Natural killer cell treated with Interleukin-12 subunit alpha and Interleukin-12 subunit beta and Interleukin-15 and Interleukin-18, amount 100 ng/mL, for 72 hours (primary cell): ENCODE measurements around the gene ZNF512. TPM values are rescaled to one million over a fixed set of nuclear protein-coding genes. Genes with fewer than 3 reads are reported as not detected.
A peak's percentile ranks its signal among the peaks of the same experiment; 100 is the strongest.

ENCODE experiments used
- ATAC-seq, 2 donors: fragments of 150-1000 bp; cut with Tn5 transposase in 1 of 2; sonication (Bioruptor Pico), chemical (Tn5 transposase) in 1 of 2; 2 replicates each; pipeline ENCODE4 v1.10.0; 2021
- DNase-seq: peaks from one replicate; pipeline ENCODE4 v3.0.0; 2022; ENCODE audit warnings: low spot score
- H3K27ac Mint-ChIP-seq, 2 donors: 1 replicate in 1 of 2; 2 replicates in 1 of 2; pipeline ENCODE4 v1.8.0; 2022; ENCODE audit warnings: mixed read lengths in 2 of 2, mild to moderate bottlenecking in 1 of 2, moderate library complexity in 1 of 2
- H3K27me3 Mint-ChIP-seq, 2 donors: 1 replicate in 1 of 2; 2 replicates in 1 of 2; pipeline ENCODE4 v1.8.0; 2022; ENCODE audit warnings: mixed read lengths in 2 of 2
- H3K36me3 Mint-ChIP-seq: one replicate; pipeline ENCODE4 v1.8.0; 2022; ENCODE audit warnings: mixed read lengths
- H3K4me1 Mint-ChIP-seq, 2 donors: 1 replicate in 1 of 2; 2 replicates in 1 of 2; pipeline ENCODE4 v1.8.0; 2022; ENCODE audit warnings: low read depth in 2 of 2, mixed read lengths in 2 of 2, mild to moderate bottlenecking in 1 of 2
- H3K4me3 Mint-ChIP-seq: one replicate; pipeline ENCODE4 v1.8.0; 2022; ENCODE audit warnings: mixed read lengths
- H3K9me3 Mint-ChIP-seq: 2 replicates; pipeline ENCODE4 v1.8.0; 2022; ENCODE audit warnings: mixed read lengths
- total RNA-seq, 2 donors: library from RNA; stranded (reverse); gene quantifications; one replicate each; pipeline ENCODE4 v1.2.3, GENCODE V29; 2022

Gene ZNF512
- total RNA-seq, 2 donors from 2014 or later: 10.1 to 24.0 TPM

- H3K4me3 Mint-ChIP-seq: no peak overlapping the region
- H3K27me3 Mint-ChIP-seq: peaks cover 32 to 69% of the 10 kb centered on the region in 2 donors
- DNase-seq (no peak), ATAC-seq (no peak)
- H3K36me3 Mint-ChIP-seq: peaks cover 5% of the 10 kb centered on the region
- H3K9me3 Mint-ChIP-seq: peaks cover 3% of the 10 kb centered on the region
- H3K27ac Mint-ChIP-seq: no peak overlapping the region
- peaks cover 23 to 36% of the 10 kb centered on the region in 2 donors for H3K4me1 Mint-ChIP-seq
Measured at GRCh38 chr2:27569398-27569797, 13.4 kb upstream of the ZNF512 start.

GRCh38 chr2:27571197-27571596, 11.6 kb upstream of the ZNF512 start:
- peaks cover 3% of the 10 kb centered on the region for H3K9me3 Mint-ChIP-seq
- peaks cover 21 to 58% of the 10 kb centered on the region in 2 donors for H3K27me3 Mint-ChIP-seq
- DNase-seq (no peak), ATAC-seq (no peak)
- peak overlapping the region in 1 of 2 donors; percentile 52 for H3K27ac Mint-ChIP-seq
- H3K4me1 Mint-ChIP-seq: peaks cover 23 to 36% of the 10 kb centered on the region in 2 donors
- no peak overlapping the region for H3K4me3 Mint-ChIP-seq
- H3K36me3 Mint-ChIP-seq: peaks cover 5% of the 10 kb centered on the region

- Mint-ChIP-seq H3K9me3 (peaks cover 3% of the 10 kb centered on the region), H3K36me3 (peaks cover 5% of the 10 kb centered on the region), H3K4me1 (peaks cover 23 to 36% of the 10 kb centered on the region in 2 donors), H3K27me3 (peaks cover 18 to 58% of the 10 kb centered on the region in 2 donors), H3K27ac (peak overlapping the region in 1 of 2 donors; percentile 52), H3K4me3 (peak overlapping the region; percentile 5)
- no peak for DNase-seq
- no peak for ATAC-seq
Measured at GRCh38 chr2:27571681-27572080, 11.2 kb upstream of the ZNF512 start.

- Mint-ChIP-seq H3K27ac (peak overlapping the region; percentile 41 to 52), H3K4me3 (peak overlapping the region; percentile 5), H3K4me1 (peaks cover 23 to 36% of the 10 kb centered on the region in 2 donors), H3K27me3 (peaks cover 15 to 57% of the 10 kb centered on the region in 2 donors), H3K36me3 (peaks cover 5% of the 10 kb centered on the region), H3K9me3 (peaks cover 3% of the 10 kb centered on the region)
- DNase-seq: no peak
- peak; percentile 79 to 84 for ATAC-seq
Measured at GRCh38 chr2:27572439-27572838, 10.4 kb upstream of the ZNF512 start.

- H3K36me3 Mint-ChIP-seq: peaks cover 4% of the 10 kb centered on the region
- peaks cover 23 to 36% of the 10 kb centered on the region in 2 donors for H3K4me1 Mint-ChIP-seq
- DNase-seq: peak; percentile 80
- H3K4me3 Mint-ChIP-seq: no peak overlapping the region
- peak overlapping the region; percentile 41 to 52 for H3K27ac Mint-ChIP-seq
- ATAC-seq: peak; percentile 89
- H3K27me3 Mint-ChIP-seq: peaks cover 14 to 57% of the 10 kb centered on the region in 2 donors
- peaks cover 3% of the 10 kb centered on the region for H3K9me3 Mint-ChIP-seq
Measured at GRCh38 chr2:27572998-27573429, 9.8 kb upstream of the ZNF512 start.

- peaks cover 3% of the 10 kb centered on the region for H3K9me3 Mint-ChIP-seq
- H3K4me3 Mint-ChIP-seq: no peak overlapping the region
- peaks cover 12 to 57% of the 10 kb centered on the region in 2 donors for H3K27me3 Mint-ChIP-seq
- no peak for ATAC-seq
- peak overlapping the region in 1 of 2 donors; percentile 41 for H3K27ac Mint-ChIP-seq
- DNase-seq: no peak
- peaks cover 22 to 36% of the 10 kb centered on the region in 2 donors for H3K4me1 Mint-ChIP-seq
- H3K36me3 Mint-ChIP-seq: peaks cover under 1% of the 10 kb centered on the region
Measured at GRCh38 chr2:27573452-27573851, 9.4 kb upstream of the ZNF512 start.

GRCh38 chr2:27581417-27582128, 1.3 kb upstream of the ZNF512 start:
- DNase-seq (no peak), ATAC-seq (no peak)
- H3K27ac Mint-ChIP-seq: peak overlapping the region; percentile 7 to 85
- no peaks in the 10 kb centered on the region for H3K9me3 Mint-ChIP-seq
- peaks cover 28 to 37% of the 10 kb centered on the region in 2 donors for H3K27me3 Mint-ChIP-seq
- H3K4me3 Mint-ChIP-seq: peak overlapping the region; percentile 36
- H3K4me1 Mint-ChIP-seq: peaks cover 27 to 41% of the 10 kb centered on the region in 2 donors
- H3K36me3 Mint-ChIP-seq: peaks cover 15% of the 10 kb centered on the region

GRCh38 chr2:27582129-27582694, 630 bp upstream of the ZNF512 start:
- peak overlapping the region; percentile 83 to 85 for H3K27ac Mint-ChIP-seq
- no peaks in the 10 kb centered on the region for H3K9me3 Mint-ChIP-seq
- no peak for DNase-seq
- H3K36me3 Mint-ChIP-seq: peaks cover 15% of the 10 kb centered on the region
- H3K4me1 Mint-ChIP-seq: peaks cover 33 to 47% of the 10 kb centered on the region in 2 donors
- H3K4me3 Mint-ChIP-seq: peak overlapping the region; percentile 98
- no peak for ATAC-seq
- H3K27me3 Mint-ChIP-seq: peaks cover 26 to 31% of the 10 kb centered on the region in 2 donors

- no peak for DNase-seq
- Mint-ChIP-seq H3K27me3 (peaks cover 19 to 20% of the 10 kb centered on the region in 2 donors), H3K36me3 (peaks cover 15% of the 10 kb centered on the region), H3K4me1 (peaks cover 38 to 47% of the 10 kb centered on the region in 2 donors), H3K27ac (peak overlapping the region; percentile 83 to 85), H3K9me3 (no peaks in the 10 kb centered on the region), H3K4me3 (peak overlapping the region; percentile 98)
- no peak for ATAC-seq
Measured at GRCh38 chr2:27583390-27583915, 611 bp downstream of the ZNF512 start.

- ATAC-seq (no peak), DNase-seq (no peak)
- Mint-ChIP-seq H3K4me3 (peak overlapping the region; percentile 98), H3K27ac (no peak overlapping the region), H3K9me3 (no peaks in the 10 kb centered on the region), H3K27me3 (peaks cover 8 to 10% of the 10 kb centered on the region in 2 donors), H3K4me1 (peaks cover 38 to 52% of the 10 kb centered on the region in 2 donors), H3K36me3 (peaks cover 12% of the 10 kb centered on the region)
Measured at GRCh38 chr2:27584597-27584996, 1.8 kb downstream of the ZNF512 start.

- DNase-seq: no peak
- H3K27me3 Mint-ChIP-seq: no peaks in the 10 kb centered on the region
- H3K4me3 Mint-ChIP-seq: peak overlapping the region; percentile 1
- peaks cover 26% of the 10 kb centered on the region for H3K36me3 Mint-ChIP-seq
- no peak for ATAC-seq
- no peak overlapping the region for H3K27ac Mint-ChIP-seq
- peaks cover 53 to 63% of the 10 kb centered on the region in 2 donors for H3K4me1 Mint-ChIP-seq
- H3K9me3 Mint-ChIP-seq: peaks cover 5% of the 10 kb centered on the region
Measured at GRCh38 chr2:27587025-27587424, 4.2 kb downstream of the ZNF512 start.

- Mint-ChIP-seq H3K9me3 (peaks cover 5% of the 10 kb centered on the region), H3K4me3 (no peak overlapping the region), H3K4me1 (peaks cover 50 to 55% of the 10 kb centered on the region in 2 donors), H3K27me3 (no peaks in the 10 kb centered on the region), H3K27ac (no peak overlapping the region), H3K36me3 (peaks cover 23% of the 10 kb centered on the region)
- ATAC-seq: no peak
- DNase-seq: no peak
Measured at GRCh38 chr2:27588308-27588707, 5.5 kb downstream of the ZNF512 start.

GRCh38 chr2:27591745-27592144, 8.9 kb downstream of the ZNF512 start:
- Mint-ChIP-seq H3K27me3 (no peaks in the 10 kb centered on the region), H3K4me1 (peaks cover 32 to 39% of the 10 kb centered on the region in 2 donors), H3K9me3 (peaks cover 5% of the 10 kb centered on the region), H3K27ac (peak overlapping the region in 1 of 2 donors; percentile 60), H3K36me3 (peaks cover 36% of the 10 kb centered on the region), H3K4me3 (peak overlapping the region; percentile 39)
- DNase-seq (no peak), ATAC-seq (no peak)

GRCh38 chr2:27593240-27593639, 10.4 kb downstream of the ZNF512 start:
- H3K27ac Mint-ChIP-seq: no peak overlapping the region

More at GRCh38 chr2:27593240-27593639, 10.4 kb downstream of the ZNF512 start:
- ATAC-seq: no peak
- Mint-ChIP-seq H3K9me3 (peaks cover 5% of the 10 kb centered on the region), H3K4me1 (peaks cover 35 to 38% of the 10 kb centered on the region in 2 donors), H3K4me3 (no peak overlapping the region), H3K36me3 (peaks cover 36% of the 10 kb centered on the region), H3K27me3 (no peaks in the 10 kb centered on the region)
- DNase-seq: no peak
